KMS-11 (cell line): Measurements from ENCODE around the gene SLC1A2.

ENCODE experiments used
- H2AFZ ChIP-seq: fragments of 200-600 bp; sonication (generic); 2 replicates; pipeline ENCODE4 v1.6.1; 2016; ENCODE audit warnings: antibody characterized with exemption, mixed run types, low read depth
- H3K27ac ChIP-seq: fragments of 200-600 bp; sonication (generic); 2 replicates; pipeline ENCODE4 v1.6.1; 2016; ENCODE audit warnings: mild to moderate bottlenecking, mixed run types
- H3K27me3 ChIP-seq: fragments of 200-600 bp; sonication (generic); 2 replicates; pipeline ENCODE4 v1.6.1; 2017; ENCODE audit warnings: mild to moderate bottlenecking, low read depth, mixed run types, moderate library complexity; ENCODE audit not compliant: insufficient read depth
- H3K36me3 ChIP-seq: fragments of 200-600 bp; sonication (generic); 2 replicates; pipeline ENCODE4 v1.6.1; 2017; ENCODE audit warnings: mild to moderate bottlenecking, mixed run types; ENCODE audit not compliant: insufficient read depth
- H3K4me1 ChIP-seq: fragments of 200-600 bp; sonication (generic); 2 replicates; pipeline ENCODE4 v1.6.1; 2016; ENCODE audit warnings: mild to moderate bottlenecking, low read depth, mixed run types; ENCODE audit not compliant: poor library complexity, severe bottlenecking
- H3K4me2 ChIP-seq: fragments of 200-600 bp; sonication (generic); 2 replicates; pipeline ENCODE4 v1.7.0; 2016; ENCODE audit warnings: mild to moderate bottlenecking, mixed run types
- H3K4me3 ChIP-seq: fragments of 200-600 bp; sonication (generic); IDR thresholded peaks from 2 replicates; pipeline ENCODE4 v1.6.1; 2017; ENCODE audit warnings: low read depth, low read length, mixed read lengths; ENCODE audit not compliant: insufficient read depth
- H3K79me2 ChIP-seq: fragments of 200-600 bp; sonication (generic); 2 replicates; pipeline ENCODE4 v1.6.1; 2016; ENCODE audit warnings: low read depth, mixed run types; ENCODE audit not compliant: insufficient read depth
- H3K9ac ChIP-seq: fragments of 200-600 bp; sonication (generic); 2 replicates; pipeline ENCODE4 v1.6.1; 2016; ENCODE audit warnings: mild to moderate bottlenecking, mixed run types
- H4K20me1 ChIP-seq: fragments of 200-600 bp; sonication (generic); 2 replicates; pipeline ENCODE4 v1.6.1; 2016; ENCODE audit warnings: mild to moderate bottlenecking, mixed run types; ENCODE audit not compliant: insufficient read depth
- CTCF ChIP-seq: fragments of 200-600 bp; sonication (generic); conservative IDR thresholded peaks from 2 replicates; pipeline ENCODE4 v1.6.1; 2017; ENCODE audit warnings: low read depth, mild to moderate bottlenecking, antibody characterized with exemption, low read length, moderate library complexity, mixed read lengths

Gene SLC1A2

GRCh38 chr11:35359321-35360054, 59.9 kb downstream of the SLC1A2 start:
- Histone ChIP-seq H3K79me2 (no peaks in the 10 kb centered on the region), H3K4me3 (no peak overlapping the region), H3K27me3 (no peaks in the 10 kb centered on the region), H3K36me3 (no peaks in the 10 kb centered on the region), H3K4me1 (no peaks in the 10 kb centered on the region), H4K20me1 (no peaks in the 10 kb centered on the region), H3K9ac (no peak overlapping the region), H3K4me2 (no peak overlapping the region), H2AFZ (no peak overlapping the region), H3K27ac (no peak overlapping the region)
- no peak for TF ChIP-seq CTCF

GRCh38 chr11:35358391-35358790, 61.0 kb downstream of the SLC1A2 start:
- TF ChIP-seq CTCF: no peak
- Histone ChIP-seq H3K27me3 (no peaks in the 10 kb centered on the region), H3K4me1 (no peaks in the 10 kb centered on the region), H3K9ac (no peak overlapping the region), H4K20me1 (no peaks in the 10 kb centered on the region), H2AFZ (no peak overlapping the region), H3K27ac (no peak overlapping the region), H3K79me2 (no peaks in the 10 kb centered on the region), H3K4me2 (no peak overlapping the region), H3K4me3 (no peak overlapping the region), H3K36me3 (no peaks in the 10 kb centered on the region)

DNA sequence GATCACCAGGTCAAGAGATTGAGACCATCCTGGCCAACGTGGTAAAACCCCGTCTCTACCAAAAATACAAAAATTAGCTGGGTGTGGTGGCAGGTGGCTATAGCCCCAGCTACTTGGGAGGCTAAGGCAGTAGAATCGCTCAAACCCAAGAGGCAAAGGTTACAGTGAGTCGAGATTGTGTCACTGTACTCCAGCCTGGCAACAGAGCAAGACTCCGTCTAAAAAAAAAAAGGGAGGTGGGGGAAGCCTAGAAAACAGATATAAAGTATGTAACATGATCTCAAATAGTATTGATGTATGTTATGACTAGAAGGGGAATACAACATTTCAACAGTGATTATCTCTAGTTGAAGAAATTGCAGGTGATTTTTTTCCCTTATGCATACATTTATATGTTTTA, 61.4 kb downstream of the SLC1A2 start:
- Histone ChIP-seq H4K20me1 (no peaks in the 10 kb centered on the region), H3K79me2 (no peaks in the 10 kb centered on the region), H3K4me1 (no peaks in the 10 kb centered on the region), H3K36me3 (no peaks in the 10 kb centered on the region), H3K4me3 (no peak overlapping the region), H3K27ac (no peak overlapping the region), H3K4me2 (no peak overlapping the region), H3K9ac (no peak overlapping the region), H3K27me3 (no peaks in the 10 kb centered on the region), H2AFZ (no peak overlapping the region)
- TF ChIP-seq CTCF: no peak

GRCh38 chr11:35355102-35355749, 64.1 kb downstream of the SLC1A2 start:
- Histone ChIP-seq H3K4me1 (no peaks in the 10 kb centered on the region), H3K4me3 (no peak overlapping the region), H3K27ac (no peak overlapping the region), H4K20me1 (no peaks in the 10 kb centered on the region), H3K4me2 (no peak overlapping the region), H3K79me2 (no peaks in the 10 kb centered on the region), H3K36me3 (no peaks in the 10 kb centered on the region), H3K27me3 (no peaks in the 10 kb centered on the region), H2AFZ (no peak overlapping the region), H3K9ac (no peak overlapping the region)
- TF ChIP-seq CTCF: no peak
